ENCODE measurements around the gene POLR3F.

DNA sequence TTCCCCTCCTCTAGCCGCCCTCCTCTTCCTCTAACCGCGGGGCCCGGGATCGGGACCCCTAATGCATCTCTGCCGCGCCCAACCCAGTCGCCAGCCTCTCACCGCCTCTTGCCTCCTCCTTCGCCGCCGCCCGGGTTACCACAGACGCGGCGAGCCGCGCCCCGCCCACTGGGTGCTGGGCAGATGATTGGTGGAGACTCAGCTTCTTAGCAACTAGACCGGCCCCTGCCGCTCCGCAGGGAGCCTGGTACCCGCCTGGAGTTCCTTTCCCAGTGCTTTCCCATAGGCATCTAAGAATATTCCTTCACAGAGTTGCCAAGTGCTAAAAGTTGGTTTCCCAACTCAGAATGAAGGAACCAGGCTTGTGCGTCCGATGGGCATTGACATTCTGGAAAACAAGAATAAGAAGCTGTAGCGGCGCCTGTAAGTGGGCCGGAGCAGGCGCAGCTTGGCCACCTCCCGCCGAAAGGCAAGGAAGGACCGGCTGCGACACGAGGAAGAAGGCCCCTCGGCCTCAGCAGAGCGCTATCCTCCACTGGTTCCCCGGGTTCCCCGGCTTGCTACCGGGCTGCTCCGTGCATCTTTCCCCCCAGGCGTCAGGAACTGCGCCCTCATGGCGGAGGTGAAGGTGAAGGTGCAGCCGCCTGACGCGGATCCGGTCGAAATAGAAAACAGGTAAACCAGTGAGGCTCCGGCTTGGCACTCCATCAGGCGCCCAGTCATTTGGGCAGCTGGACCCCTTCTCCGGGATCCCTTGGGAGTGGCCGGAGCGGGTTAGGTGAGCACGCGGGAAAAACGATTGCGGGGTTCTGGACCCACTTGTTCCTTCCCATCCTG is at the start of gene POLR3F, which contains the start of gene DZANK1:
- TF ChIP-seq, protein P1, sequence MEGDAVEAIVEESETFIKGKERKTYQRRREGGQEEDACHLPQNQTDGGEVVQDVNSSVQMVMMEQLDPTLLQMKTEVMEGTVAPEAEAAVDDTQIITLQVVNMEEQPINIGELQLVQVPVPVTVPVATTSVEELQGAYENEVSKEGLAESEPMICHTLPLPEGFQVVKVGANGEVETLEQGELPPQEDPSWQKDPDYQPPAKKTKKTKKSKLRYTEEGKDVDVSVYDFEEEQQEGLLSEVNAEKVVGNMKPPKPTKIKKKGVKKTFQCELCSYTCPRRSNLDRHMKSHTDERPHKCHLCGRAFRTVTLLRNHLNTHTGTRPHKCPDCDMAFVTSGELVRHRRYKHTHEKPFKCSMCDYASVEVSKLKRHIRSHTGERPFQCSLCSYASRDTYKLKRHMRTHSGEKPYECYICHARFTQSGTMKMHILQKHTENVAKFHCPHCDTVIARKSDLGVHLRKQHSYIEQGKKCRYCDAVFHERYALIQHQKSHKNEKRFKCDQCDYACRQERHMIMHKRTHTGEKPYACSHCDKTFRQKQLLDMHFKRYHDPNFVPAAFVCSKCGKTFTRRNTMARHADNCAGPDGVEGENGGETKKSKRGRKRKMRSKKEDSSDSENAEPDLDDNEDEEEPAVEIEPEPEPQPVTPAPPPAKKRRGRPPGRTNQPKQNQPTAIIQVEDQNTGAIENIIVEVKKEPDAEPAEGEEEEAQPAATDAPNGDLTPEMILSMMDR (conservative IDR thresholded peaks at IDR 0.05 in 1 of 2, IDR thresholded peaks at IDR 0.05 in 1 of 2; ENCODE audit: extremely low read depth in 1 of 2, insufficient read depth in 1 of 2, low read depth in 1 of 2, low read length in 2 of 2): no peak
- TF ChIP-seq EZH2 (IDR thresholded peaks at IDR 0.05; ENCODE audit: borderline replicate concordance, low read length): no peak

All from mammary epithelial cell (primary cell).